Epithelial cell of esophagus (primary cell): Measurements from ENCODE around the gene SRGAP1.
"Not testable (repeated sequence)": the region's sequence is repeated elsewhere in the genome, so short reads cannot be mapped to it uniquely, and the experiment has no call there.

ENCODE experiments used
- DNase-seq: peaks from one replicate; pipeline ENCODE4 v3.0.0; 2010; ENCODE audit warnings: low read depth
- H3K4me3 ChIP-seq: 2 replicates; pipeline ENCODE4 v1.5.1; 2011; ENCODE audit warnings: mild to moderate bottlenecking, low read length, control low read depth
- TF ChIP-seq, protein P1 (sequence below): IDR thresholded peaks from 2 replicates; pipeline ENCODE4 v1.5.1; 2011; ENCODE audit warnings: low read depth, mild to moderate bottlenecking, low read length, control low read depth, inconsistent platforms; ENCODE audit not compliant: insufficient read depth; ENCODE audit errors: missing control alignments

SRGAP1 gene

DNA sequence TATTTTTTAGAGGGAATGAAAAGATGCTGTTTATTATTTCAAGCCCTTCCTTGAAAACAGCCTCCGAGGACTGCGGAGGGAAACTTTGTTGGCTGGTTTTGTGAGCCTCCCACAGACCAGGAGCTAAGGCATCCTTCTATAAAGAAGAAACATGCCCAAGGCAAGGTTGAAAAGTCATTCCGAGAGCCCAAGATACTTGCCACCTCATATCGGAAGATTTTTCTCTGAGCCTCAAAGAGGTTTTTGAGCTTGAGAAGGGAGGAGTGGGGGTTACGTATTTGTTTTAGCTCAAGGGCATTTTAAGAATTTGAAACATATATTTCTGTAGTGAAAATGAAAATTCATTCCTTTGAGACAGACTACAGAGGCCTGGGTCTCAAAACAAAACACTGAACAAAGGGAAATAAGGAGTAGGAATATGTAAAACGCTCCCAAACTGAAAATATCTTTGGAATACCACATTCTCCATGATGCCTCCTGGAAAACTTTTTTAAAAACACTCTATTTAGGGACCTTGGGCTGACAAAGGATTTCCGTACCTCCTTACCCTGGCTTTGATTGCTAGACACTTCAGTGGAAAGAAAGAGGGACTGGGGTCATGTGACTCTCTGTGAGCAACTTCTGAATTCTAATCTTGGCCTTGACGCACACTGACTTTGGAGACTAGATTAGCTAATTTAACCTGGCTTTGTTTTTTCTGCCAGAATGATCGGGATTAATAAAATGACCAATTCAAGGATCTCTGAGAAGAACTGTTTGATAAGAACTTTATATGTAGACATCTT, 180.9 kb downstream of the SRGAP1 start:
- no peak for DNase-seq
- TF ChIP-seq, protein P1, sequence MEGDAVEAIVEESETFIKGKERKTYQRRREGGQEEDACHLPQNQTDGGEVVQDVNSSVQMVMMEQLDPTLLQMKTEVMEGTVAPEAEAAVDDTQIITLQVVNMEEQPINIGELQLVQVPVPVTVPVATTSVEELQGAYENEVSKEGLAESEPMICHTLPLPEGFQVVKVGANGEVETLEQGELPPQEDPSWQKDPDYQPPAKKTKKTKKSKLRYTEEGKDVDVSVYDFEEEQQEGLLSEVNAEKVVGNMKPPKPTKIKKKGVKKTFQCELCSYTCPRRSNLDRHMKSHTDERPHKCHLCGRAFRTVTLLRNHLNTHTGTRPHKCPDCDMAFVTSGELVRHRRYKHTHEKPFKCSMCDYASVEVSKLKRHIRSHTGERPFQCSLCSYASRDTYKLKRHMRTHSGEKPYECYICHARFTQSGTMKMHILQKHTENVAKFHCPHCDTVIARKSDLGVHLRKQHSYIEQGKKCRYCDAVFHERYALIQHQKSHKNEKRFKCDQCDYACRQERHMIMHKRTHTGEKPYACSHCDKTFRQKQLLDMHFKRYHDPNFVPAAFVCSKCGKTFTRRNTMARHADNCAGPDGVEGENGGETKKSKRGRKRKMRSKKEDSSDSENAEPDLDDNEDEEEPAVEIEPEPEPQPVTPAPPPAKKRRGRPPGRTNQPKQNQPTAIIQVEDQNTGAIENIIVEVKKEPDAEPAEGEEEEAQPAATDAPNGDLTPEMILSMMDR = no peak
- H3K4me3 ChIP-seq = no peak overlapping the region

DNA sequence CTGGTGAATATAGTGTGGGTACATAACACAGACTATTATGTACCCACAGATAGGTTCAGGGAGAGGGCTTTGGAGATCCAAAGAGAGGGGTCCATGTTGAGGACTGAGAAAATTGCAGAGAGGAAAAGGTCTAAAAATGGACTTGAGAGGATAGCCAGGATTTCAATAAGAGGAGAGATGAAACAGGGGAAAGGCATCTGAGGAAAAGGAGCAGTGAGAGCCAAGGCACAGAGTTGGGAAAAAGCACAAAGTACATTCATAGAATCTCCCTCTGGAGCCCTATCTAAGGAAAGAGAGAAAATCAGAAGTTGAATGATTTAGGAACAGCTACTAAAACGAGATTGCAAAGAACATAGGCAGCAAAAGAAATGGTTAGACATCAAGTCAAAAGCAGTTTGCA, 182.8 kb downstream of the SRGAP1 start:
- TF ChIP-seq, protein P1 = no peak
- H3K4me3 ChIP-seq = no peak overlapping the region
- DNase-seq = no peak

DNA sequence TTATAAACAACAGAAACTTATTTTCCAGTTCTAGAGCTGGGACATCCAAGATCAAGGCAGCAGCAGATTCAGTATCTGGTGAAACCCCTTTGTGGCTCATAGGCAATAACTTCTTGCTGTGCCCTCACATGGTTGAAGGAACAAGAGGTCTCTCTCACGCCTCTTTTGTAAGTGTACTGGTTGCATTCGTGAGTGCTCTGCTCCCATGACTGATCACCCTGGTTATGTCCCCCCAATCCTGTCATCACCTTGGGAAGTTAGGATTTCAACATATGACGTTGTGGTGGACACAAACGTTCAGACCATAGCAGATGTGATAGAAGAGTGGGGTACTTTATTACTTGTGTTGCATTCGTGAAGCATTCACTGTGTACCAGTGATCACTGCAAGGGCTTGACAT, 184.0 kb downstream of the SRGAP1 start:
- TF ChIP-seq, protein P1 = no peak
- no peak overlapping the region for H3K4me3 ChIP-seq
- DNase-seq = no peak

DNA sequence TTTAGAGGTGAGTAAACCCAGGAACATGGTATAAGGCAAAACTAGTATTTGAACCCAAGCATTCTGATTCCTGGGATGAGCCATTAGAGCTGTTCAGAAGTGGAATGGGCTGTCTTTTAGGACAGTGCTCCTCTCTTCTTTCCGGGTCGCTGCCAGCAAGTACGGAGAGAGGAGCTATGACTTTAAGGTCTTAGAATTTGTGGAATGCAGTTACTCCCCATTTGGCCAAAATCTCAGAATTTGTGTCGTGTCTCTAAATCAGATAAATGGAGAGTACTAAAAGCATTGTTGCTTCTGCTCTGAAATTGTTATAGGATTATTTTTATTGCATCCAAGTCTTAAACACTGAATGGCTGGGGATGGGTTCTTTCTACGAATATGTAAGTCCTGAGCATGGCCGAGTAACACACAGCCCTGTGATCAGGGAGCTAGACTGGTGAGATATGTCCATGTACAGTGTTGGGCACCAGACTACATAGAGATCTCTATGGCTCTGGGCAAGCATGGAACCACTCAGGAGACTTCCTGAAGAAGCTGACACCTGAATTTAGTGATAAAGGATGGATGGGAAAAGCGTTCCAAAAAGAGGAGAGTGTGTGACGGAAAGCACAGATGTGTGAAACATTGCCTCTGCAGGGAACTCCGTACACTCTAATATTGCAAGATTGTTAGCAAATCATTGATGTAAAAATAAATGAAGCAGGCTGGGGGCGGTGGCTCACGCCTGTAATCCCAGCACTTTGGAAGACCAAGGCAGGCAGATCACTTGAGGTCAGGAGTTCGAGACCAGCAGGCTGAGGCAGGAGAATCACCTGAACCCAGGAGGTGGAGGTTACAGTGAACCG, 184.7 kb downstream of the SRGAP1 start:
- H3K4me3 ChIP-seq = no peak overlapping the region
- TF ChIP-seq, protein P1 = no peak
- no peak for DNase-seq

DNA sequence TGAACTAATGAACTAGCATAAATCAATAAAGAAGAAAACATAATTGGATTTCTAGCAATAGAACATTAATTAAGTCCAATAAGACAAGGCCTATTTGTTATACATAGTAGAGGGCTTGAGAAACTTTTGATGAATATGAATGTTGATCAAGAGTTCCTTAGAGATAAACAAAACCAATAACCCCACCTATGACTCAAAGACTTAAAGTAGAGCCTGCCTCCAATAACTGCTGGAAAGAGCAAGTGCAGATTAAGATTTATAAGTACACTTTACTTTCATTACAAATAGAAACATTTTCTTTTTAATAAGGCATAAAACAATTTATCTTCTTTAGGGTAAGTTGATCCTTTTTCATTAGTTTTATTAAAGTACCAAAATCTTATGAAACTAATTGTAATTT, 185.7 kb downstream of the SRGAP1 start:
- DNase-seq = no peak
- no peak overlapping the region for H3K4me3 ChIP-seq
- TF ChIP-seq, protein P1 = no peak

DNA sequence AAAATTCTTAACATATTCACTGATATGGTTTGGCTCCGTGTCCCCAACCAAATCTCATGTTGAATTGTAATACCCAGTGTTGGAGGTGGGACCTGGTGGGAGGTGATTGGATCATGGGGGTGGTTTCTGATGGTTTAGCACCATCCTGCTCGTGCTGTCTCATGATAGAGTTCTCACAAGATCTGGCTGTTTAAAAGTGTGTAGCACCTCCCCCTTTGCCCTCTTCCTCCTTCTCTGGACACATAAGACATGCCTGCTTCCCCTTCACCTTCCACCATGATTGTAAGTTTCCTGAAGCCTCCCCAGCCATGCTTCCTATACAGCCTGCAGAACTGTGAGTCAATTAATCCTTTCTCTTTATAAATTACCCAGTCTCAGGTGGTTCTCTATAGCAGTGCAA, 189.6 kb downstream of the SRGAP1 start:
- DNase-seq, H3K4me3 ChIP-seq: not testable (repeated sequence)

DNA sequence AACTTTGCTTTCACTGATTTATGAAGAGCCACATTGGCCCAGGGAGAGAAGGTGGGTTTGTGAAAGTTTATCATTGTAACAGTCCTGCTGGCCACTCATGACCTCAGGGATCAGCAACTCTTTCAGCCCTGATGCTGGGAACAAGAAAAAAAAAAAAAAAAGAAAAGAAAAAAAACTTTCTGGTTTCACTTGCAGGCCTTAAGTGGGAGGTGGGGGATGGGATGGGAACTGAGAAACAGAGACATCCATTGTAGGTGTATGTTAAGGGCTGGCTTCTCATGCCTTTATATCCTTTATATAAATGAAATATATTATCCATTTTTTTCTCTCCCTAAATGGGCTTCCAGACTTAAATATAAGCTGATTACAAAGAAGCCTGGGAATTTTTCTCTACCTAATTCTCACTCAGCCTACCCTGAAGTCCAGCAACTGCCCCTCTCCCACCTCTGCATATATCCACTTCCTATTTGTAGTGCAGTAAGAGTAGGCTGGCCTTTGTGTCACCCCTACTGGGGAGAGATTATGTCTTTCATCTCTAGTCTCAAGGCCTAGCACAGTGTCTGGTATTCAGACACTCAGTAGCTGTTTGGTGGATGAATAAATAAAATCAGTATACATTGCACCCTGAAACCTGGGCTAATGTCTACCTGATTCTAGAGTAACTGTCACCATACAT, 190.5 kb downstream of the SRGAP1 start:
- H3K4me3 ChIP-seq = no peak overlapping the region
- TF ChIP-seq, protein P1 = no peak
- DNase-seq = no peak
